ENCODE results near the gene C9orf50.

DNA sequence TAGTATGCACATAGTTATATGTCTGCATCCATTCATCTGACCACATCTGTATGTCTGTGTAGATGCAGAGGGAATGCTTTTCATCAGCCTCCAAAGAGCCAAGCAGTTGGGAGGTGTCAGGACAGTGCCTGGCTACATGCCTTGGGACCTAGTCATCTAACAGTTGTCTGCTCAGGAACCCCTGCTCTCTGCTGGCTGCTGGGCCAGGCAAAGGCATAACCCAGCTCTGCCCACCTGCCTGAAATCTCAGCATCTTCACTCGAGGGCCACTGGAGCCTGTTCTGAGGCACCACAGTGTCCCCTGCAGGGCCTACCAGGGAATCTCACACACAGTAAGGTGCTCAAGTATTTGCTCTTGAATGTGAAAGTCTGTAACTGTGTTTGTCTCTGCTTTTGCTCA lies 3.7 kb downstream of the C9orf50 start:
- TF ChIP-seq, protein P1, sequence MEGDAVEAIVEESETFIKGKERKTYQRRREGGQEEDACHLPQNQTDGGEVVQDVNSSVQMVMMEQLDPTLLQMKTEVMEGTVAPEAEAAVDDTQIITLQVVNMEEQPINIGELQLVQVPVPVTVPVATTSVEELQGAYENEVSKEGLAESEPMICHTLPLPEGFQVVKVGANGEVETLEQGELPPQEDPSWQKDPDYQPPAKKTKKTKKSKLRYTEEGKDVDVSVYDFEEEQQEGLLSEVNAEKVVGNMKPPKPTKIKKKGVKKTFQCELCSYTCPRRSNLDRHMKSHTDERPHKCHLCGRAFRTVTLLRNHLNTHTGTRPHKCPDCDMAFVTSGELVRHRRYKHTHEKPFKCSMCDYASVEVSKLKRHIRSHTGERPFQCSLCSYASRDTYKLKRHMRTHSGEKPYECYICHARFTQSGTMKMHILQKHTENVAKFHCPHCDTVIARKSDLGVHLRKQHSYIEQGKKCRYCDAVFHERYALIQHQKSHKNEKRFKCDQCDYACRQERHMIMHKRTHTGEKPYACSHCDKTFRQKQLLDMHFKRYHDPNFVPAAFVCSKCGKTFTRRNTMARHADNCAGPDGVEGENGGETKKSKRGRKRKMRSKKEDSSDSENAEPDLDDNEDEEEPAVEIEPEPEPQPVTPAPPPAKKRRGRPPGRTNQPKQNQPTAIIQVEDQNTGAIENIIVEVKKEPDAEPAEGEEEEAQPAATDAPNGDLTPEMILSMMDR (IDR thresholded peaks at IDR 0.05; ENCODE audit: insufficient read depth, low read length, poor library complexity, severe bottlenecking): peak; percentile 14
- no peak for TF ChIP-seq EZH2phosphoT487 (conservative IDR thresholded peaks at IDR 0.05; ENCODE audit: low read length)

Measured in SU-DHL-6 (cell line).